ENCODE measurements around the gene ELL. TPM values are rescaled to one million over a fixed set of nuclear protein-coding genes. Genes with fewer than 3 reads are reported as not detected.
A peak's percentile ranks its signal among the peaks of the same experiment; 100 is the strongest.

The ELL gene
- total and polyA plus RNA-seq, 9 of the 15 experiments (the other 6 are each of a cell fraction or from before 2014, with no cell fraction given): 0.24 to 22.5 (median 4.1) TPM

DNA sequence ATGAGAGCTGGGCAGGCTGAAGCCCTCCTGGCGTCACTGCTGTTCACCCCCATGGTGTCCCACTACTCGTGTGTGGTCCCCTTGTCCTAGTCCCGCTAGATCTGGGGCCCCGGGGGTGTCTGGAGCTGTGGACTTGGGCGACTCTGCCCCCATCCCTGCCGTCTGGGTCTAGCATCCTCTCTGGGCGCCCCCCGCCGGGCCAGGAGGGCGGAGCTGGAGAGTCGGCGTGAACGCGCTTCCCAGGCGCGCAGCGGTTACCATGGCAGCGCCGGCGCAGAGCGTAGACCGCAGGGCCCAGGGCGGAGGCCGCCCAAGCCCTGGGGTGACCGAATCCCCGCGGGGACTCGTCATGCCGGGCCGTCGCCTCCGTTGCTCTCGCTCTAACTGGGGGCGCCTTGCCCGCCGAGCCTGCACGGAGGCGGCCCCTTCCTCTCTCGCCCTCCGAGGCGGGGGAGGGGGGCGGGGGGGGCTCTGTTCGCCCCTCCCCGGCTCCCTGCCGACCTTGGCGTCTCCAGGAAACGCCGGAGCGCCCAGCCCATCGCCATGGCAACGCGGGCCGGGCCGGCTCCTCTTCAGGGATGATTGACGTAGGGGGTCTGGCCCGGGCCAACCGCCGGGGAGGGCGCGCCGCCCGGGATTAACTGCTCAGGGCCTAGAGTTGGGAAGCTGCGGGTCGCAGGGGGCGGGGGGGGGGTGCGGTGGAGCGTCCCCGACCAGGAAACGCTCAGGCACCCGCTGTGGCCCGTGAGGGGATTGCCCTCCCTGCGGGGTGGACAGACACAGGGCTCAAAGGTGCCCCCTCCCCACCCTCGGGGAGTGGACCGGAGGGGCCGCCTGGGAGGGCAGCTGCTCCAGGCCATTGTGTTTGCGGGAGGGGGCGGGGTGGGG is 92.8 kb downstream of the ELL start (continued):
- TF ChIP-seq NRF1 (conservative IDR thresholded peaks at IDR 0.05 in 1 of 2, IDR thresholded peaks at IDR 0.05 in 1 of 2) (peak; percentile 78 to 83), HMG20B (CRISPR knock-in tag; IDR thresholded peaks at IDR 0.05) (no peak), CBX3 (IDR thresholded peaks at IDR 0.05; ENCODE audit: borderline replicate concordance in 1 of 2, low read length in 2 of 2) (no peak), TAF1 (IDR thresholded peaks at IDR 0.05; ENCODE audit: control insufficient read depth, extremely low read depth, insufficient read depth, low read length, severe bottlenecking) (no peak), MAFG (tag; conservative IDR thresholded peaks at IDR 0.05) (no peak), EZH2 (IDR thresholded peaks at IDR 0.05; ENCODE audit: borderline replicate concordance, low read depth, low read length) (no peak), SMARCC2 (IDR thresholded peaks at IDR 0.05; ENCODE audit: low read depth) (no peak), ZNF311 (CRISPR knock-in tag; IDR thresholded peaks at IDR 0.05) (no peak), NR4A1 (CRISPR knock-in tag; IDR thresholded peaks at IDR 0.05) (no peak), NR4A1 (tag; IDR thresholded peaks at IDR 0.05) (no peak), ZNF133 (CRISPR knock-in tag; IDR thresholded peaks at IDR 0.05) (no peak), CCNT2 (IDR thresholded peaks at IDR 0.05; ENCODE audit: borderline replicate concordance, extremely low read depth, insufficient read length, low read depth, low read length) (peak; percentile 82), PPARD (CRISPR knock-in tag; IDR thresholded peaks at IDR 0.05) (no peak)
- TF ChIP-seq, protein P1, sequence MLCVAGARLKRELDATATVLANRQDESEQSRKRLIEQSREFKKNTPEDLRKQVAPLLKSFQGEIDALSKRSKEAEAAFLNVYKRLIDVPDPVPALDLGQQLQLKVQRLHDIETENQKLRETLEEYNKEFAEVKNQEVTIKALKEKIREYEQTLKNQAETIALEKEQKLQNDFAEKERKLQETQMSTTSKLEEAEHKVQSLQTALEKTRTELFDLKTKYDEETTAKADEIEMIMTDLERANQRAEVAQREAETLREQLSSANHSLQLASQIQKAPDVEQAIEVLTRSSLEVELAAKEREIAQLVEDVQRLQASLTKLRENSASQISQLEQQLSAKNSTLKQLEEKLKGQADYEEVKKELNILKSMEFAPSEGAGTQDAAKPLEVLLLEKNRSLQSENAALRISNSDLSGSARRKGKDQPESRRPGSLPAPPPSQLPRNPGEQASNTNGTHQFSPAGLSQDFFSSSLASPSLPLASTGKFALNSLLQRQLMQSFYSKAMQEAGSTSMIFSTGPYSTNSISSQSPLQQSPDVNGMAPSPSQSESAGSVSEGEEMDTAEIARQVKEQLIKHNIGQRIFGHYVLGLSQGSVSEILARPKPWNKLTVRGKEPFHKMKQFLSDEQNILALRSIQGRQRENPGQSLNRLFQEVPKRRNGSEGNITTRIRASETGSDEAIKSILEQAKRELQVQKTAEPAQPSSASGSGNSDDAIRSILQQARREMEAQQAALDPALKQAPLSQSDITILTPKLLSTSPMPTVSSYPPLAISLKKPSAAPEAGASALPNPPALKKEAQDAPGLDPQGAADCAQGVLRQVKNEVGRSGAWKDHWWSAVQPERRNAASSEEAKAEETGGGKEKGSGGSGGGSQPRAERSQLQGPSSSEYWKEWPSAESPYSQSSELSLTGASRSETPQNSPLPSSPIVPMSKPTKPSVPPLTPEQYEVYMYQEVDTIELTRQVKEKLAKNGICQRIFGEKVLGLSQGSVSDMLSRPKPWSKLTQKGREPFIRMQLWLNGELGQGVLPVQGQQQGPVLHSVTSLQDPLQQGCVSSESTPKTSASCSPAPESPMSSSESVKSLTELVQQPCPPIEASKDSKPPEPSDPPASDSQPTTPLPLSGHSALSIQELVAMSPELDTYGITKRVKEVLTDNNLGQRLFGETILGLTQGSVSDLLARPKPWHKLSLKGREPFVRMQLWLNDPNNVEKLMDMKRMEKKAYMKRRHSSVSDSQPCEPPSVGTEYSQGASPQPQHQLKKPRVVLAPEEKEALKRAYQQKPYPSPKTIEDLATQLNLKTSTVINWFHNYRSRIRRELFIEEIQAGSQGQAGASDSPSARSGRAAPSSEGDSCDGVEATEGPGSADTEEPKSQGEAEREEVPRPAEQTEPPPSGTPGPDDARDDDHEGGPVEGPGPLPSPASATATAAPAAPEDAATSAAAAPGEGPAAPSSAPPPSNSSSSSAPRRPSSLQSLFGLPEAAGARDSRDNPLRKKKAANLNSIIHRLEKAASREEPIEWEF (CRISPR knock-in tag; IDR thresholded peaks at IDR 0.05): no peak
- TF ChIP-seq, protein P2, sequence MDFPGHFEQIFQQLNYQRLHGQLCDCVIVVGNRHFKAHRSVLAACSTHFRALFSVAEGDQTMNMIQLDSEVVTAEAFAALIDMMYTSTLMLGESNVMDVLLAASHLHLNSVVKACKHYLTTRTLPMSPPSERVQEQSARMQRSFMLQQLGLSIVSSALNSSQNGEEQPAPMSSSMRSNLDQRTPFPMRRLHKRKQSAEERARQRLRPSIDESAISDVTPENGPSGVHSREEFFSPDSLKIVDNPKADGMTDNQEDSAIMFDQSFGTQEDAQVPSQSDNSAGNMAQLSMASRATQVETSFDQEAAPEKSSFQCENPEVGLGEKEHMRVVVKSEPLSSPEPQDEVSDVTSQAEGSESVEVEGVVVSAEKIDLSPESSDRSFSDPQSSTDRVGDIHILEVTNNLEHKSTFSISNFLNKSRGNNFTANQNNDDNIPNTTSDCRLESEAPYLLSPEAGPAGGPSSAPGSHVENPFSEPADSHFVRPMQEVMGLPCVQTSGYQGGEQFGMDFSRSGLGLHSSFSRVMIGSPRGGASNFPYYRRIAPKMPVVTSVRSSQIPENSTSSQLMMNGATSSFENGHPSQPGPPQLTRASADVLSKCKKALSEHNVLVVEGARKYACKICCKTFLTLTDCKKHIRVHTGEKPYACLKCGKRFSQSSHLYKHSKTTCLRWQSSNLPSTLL (IDR thresholded peaks at IDR 0.05): no peak
- TF ChIP-seq, protein P3, sequence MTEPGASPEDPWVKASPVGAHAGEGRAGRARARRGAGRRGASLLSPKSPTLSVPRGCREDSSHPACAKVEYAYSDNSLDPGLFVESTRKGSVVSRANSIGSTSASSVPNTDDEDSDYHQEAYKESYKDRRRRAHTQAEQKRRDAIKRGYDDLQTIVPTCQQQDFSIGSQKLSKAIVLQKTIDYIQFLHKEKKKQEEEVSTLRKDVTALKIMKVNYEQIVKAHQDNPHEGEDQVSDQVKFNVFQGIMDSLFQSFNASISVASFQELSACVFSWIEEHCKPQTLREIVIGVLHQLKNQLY (CRISPR knock-in tag; conservative IDR thresholded peaks at IDR 0.05): no peak
- TF ChIP-seq, protein P4, sequence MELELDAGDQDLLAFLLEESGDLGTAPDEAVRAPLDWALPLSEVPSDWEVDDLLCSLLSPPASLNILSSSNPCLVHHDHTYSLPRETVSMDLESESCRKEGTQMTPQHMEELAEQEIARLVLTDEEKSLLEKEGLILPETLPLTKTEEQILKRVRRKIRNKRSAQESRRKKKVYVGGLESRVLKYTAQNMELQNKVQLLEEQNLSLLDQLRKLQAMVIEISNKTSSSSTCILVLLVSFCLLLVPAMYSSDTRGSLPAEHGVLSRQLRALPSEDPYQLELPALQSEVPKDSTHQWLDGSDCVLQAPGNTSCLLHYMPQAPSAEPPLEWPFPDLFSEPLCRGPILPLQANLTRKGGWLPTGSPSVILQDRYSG (tag; conservative IDR thresholded peaks at IDR 0.05; ENCODE audit: low read depth): no peak
